ENCODE data around the gene GOLGA8G. TPM values are rescaled to one million over a fixed set of nuclear protein-coding genes. Genes with fewer than 3 reads are reported as not detected.
"Not testable (repeated sequence)": the region's sequence is repeated elsewhere in the genome, so short reads cannot be mapped to it uniquely, and the experiment has no call there.

The GOLGA8G gene
- 3.6 TPM for total RNA-seq (ENCODE audit: insufficient read depth, low replicate concordance)

DNA sequence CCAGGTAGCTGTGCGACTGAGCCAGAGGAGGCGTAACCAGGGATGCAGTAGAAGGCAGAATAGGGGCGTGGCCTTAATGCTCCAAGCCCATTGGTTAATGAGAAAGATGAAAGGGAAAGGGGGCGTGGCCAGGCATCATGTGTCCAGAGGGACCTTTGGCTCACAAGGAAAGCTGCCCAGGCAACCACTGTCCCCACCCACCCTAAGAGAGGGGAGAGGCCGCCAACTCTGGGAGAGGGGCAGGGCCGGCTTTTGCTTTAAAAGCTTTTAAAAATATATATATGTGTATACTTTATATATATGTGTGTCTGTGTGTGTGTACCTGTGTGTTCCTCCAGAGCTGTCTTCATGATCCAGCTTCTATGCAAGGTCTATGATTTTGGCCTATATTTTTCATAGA is at the start of gene GOLGA8G:
Gene GOLGA8G (minus strand): TSS at position 18 of the 400 bp plus-strand sequence. CDS start 62 bp downstream, outside the sequence.
- DNase-seq (ENCODE audit: low spot score) = not testable (repeated sequence)

- DNase-seq (ENCODE audit: low spot score) = not testable (repeated sequence)
Observed at GRCh38 chr15:28573351-28573750, 40.6 kb upstream of the GOLGA8G start.

DNA sequence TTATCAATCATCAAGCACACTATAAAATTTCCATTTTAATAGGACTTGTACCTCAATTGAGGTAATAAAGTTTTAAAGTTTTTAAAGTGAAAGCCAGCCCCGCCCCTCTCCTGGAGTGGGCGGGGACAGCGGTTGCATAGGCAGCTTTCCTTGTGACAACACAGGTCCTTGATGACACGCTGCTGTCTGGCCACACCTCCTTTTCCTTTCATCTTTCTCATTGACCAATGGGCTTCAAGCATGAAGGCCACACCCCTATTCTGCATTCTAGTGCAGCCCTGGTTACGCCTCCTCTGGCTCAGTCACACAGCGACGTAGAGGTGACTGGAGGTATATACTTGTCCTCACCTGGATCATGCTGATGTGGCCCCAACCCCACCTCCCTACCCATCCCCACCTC is 20.5 kb upstream of the GOLGA8G start, which contains the start of gene GOLGA6L25:
Gene GOLGA6L25 (plus strand): TSS at position 301 of the 400 bp plus-strand sequence. CDS start 61 bp downstream, at position 362.
- not testable (repeated sequence) for DNase-seq (ENCODE audit: low spot score)

GRCh38 chr15:28515208-28515607 is 17.6 kb downstream of the GOLGA8G start:
- DNase-seq (ENCODE audit: low spot score) = not testable (repeated sequence)

DNA sequence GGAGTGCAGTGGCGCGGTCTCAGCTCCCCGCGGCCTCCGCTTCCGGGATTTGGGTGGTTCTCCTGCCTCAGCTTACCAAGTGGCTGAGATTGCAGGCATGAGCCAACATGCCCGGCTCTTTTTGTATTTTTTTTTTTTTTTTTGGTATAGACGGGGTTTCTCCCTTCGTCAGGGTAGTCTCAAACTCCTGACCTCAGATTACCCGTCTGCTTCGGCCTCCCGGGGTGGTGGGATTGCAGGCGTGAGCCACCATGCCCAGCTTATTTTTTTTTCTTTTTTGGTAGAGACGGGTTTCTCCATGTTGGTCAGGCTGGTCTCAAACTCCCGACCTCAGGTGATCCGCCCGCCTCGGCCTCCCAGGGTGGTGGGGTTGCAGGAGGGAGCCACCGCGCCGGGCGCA is 18.6 kb downstream of the GOLGA8G start:
- not testable (repeated sequence) for DNase-seq (ENCODE audit: low spot score)

DNA sequence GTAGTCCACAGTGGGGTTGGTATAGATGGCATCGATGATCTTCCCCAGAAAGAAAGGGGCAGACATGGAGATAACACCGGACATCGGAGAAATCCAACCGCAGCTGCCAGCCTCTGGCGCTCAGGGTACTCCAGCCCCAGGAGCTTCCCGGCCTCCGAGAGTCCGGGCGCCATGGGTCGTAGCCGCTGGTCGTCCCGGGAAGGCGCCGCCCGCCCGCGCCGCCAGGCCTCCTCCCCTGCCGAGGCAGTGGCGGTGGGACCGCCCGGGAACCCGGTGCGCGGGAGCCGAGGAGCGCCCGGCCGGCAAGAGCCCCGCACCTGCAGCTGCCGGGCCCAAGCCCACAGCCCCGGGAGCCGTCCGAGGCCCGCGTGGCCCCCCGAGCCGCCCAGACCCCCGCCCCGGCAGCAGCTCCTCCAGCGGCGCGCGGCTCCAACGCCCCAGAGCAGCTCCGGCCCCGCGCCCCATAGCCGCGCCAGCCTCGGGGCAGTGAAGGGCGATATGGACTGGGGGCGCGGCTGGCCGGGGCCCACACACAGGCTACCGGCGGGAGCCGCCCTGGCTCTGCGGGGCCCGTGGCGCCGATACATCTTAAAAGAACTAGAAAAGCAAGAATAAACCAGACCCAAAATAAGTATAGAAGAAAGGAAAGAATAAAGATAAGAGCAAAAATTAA is 24.4 kb downstream of the GOLGA8G start:
- not testable (repeated sequence) for DNase-seq (ENCODE audit: low spot score)

DNA sequence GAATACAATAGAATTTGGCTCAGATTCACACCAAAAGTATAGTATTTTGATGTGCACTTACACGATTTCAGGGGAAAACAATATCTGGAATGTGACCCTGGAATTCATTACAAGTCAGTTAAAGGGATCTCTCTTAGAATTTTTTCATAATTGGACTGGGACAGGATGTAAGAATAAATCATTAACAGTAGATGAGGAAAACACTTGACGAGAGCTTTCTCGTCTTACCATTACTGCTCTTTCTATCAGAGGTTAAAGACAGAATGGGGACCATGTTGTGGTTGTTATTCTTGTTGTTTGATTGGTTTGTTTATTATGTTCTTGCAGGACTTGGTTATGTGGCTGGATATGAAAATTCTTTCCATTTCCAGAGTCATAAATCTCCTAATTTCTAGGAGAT is 51.4 kb downstream of the GOLGA8G start:
- DNase-seq (ENCODE audit: low spot score) = not testable (repeated sequence)

Other genes starting within 250 kb of the GOLGA8G start
- 43.8 TPM for gene HERC2, start 210.8 kb downstream of the GOLGA8G start, total RNA-seq (ENCODE audit: insufficient read depth, low replicate concordance)
- not detected for gene GOLGA6L24, start 174.9 kb downstream of the GOLGA8G start, total RNA-seq (ENCODE audit: insufficient read depth, low replicate concordance)
- gene GOLGA8F, start 154.3 kb downstream of the GOLGA8G start, total RNA-seq (ENCODE audit: insufficient read depth, low replicate concordance) = not detected
- gene GOLGA6L25, start 20.6 kb upstream of the GOLGA8G start, total RNA-seq (ENCODE audit: insufficient read depth, low replicate concordance) = not detected
- 1.9 TPM for gene GOLGA8M, start 179.4 kb upstream of the GOLGA8G start, total RNA-seq (ENCODE audit: insufficient read depth, low replicate concordance)